Activated T-cell treated with anti-CD3 and anti-CD28 coated beads, Interleukin-2, amount 50 U/mL, for 72 hours (primary cell): ENCODE data around the gene EPHB2. TPM values are rescaled to one million over a fixed set of nuclear protein-coding genes. Genes with fewer than 3 reads are reported as not detected.

Experiments used
- ATAC-seq, 2 donors: fragments of 150-1000 bp; cut with Tn5 transposase; replicated peaks in 1 of 2; 2 replicates each; pipeline ENCODE4 v1.10.0; 2021; ENCODE audit warnings: moderate library complexity in 2 of 2, mild to moderate bottlenecking in 1 of 2
- DNase-seq, 2 donors: peaks; one replicate each; pipeline ENCODE4 v3.0.0; 2021 to 2022; ENCODE audit warnings: mixed read lengths in 1 of 2
- H3K27ac Mint-ChIP-seq: one replicate; pipeline ENCODE4 v1.8.0; 2022; ENCODE audit warnings: mild to moderate bottlenecking, moderate library complexity, mixed read lengths
- H3K27me3 Mint-ChIP-seq: one replicate; pipeline ENCODE4 v1.8.0; 2022; ENCODE audit warnings: low read depth, mixed read lengths
- H3K36me3 Mint-ChIP-seq, 2 donors: one replicate each; pipeline ENCODE4 v1.8.0; 2022; ENCODE audit warnings: mixed read lengths in 2 of 2, mild to moderate bottlenecking in 1 of 2; ENCODE audit not compliant: insufficient read depth in 2 of 2
- H3K4me1 Mint-ChIP-seq: one replicate; pipeline ENCODE4 v1.8.0; 2022; ENCODE audit warnings: low read depth, mixed read lengths
- H3K4me3 Mint-ChIP-seq, 2 donors: one replicate each; pipeline ENCODE4 v1.8.0; 2022; ENCODE audit warnings: mild to moderate bottlenecking in 2 of 2, mixed read lengths in 2 of 2, moderate library complexity in 2 of 2
- H3K9me3 Mint-ChIP-seq, 2 donors: one replicate each; pipeline ENCODE4 v1.8.0; 2022; ENCODE audit warnings: mixed read lengths in 2 of 2
- total RNA-seq, 2 donors: library from RNA; stranded (reverse); gene quantifications; one replicate each; pipeline ENCODE4 v1.2.3, GENCODE V29; 2022

Gene EPHB2
- total RNA-seq, 2 donors from 2014 or later: 0.22 TPM; not detected in 1

DNA sequence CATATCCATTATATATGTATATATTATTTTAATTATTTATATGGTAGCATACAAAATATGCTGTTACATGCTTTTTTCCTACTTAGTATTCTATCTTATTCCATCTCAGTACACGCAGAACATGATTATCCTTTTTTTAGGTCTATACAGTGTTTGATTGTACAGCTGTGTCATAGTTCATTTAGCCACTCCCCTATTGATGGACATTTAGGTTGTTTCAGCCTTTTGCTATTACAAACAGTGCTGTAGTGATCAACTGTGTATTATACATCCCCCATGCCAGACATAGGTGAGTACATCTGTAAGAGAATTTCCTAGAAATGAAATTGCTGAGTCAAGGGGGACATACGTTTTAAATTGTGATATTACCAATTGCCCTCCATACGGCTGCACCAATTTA, 246.4 kb downstream of the EPHB2 start:
- Mint-ChIP-seq H3K36me3 (no peaks in the 10 kb centered on the region), H3K27me3 (peaks cover 16% of the 10 kb centered on the region), H3K4me3 (no peak overlapping the region), H3K27ac (no peak overlapping the region), H3K4me1 (no peaks in the 10 kb centered on the region), H3K9me3 (no peaks in the 10 kb centered on the region)
- no peak for DNase-seq
- ATAC-seq: no peak

DNA sequence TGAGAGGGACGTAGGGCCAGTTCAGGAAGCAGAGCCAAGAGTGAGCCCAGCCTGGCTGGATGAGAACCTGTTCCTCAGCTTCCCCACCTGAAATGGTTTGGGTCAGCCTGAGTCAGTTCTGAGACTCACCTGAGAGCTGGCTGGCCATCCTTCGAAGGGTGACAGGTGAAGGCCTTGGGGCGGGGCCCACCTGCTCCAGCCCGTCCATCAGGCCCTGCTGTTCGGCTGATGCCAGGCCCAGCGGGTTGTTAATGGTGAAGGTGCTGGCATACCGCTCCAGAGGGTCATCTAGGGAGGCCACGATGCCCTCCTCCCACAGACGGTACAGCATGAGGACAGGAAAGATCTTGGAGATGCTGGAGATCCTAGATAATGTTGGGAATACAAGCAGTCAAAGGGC, 247.9 kb downstream of the EPHB2 start:
- ATAC-seq: no peak
- no peaks in the 10 kb centered on the region for H3K36me3 Mint-ChIP-seq
- no peak for DNase-seq
- peaks cover 16% of the 10 kb centered on the region for H3K27me3 Mint-ChIP-seq
- H3K27ac Mint-ChIP-seq: no peak overlapping the region
- H3K9me3 Mint-ChIP-seq: no peaks in the 10 kb centered on the region
- no peak overlapping the region for H3K4me3 Mint-ChIP-seq
- H3K4me1 Mint-ChIP-seq: no peaks in the 10 kb centered on the region

- H3K27ac Mint-ChIP-seq: no peak overlapping the region
- no peaks in the 10 kb centered on the region for H3K36me3 Mint-ChIP-seq
- H3K27me3 Mint-ChIP-seq: peaks cover 4% of the 10 kb centered on the region
These were observed 249.1 kb downstream of the EPHB2 start for GRCh38 chr1:22959545-22960360.

GRCh38 chr1:22962558-22962957, 251.9 kb downstream of the EPHB2 start:
- Mint-ChIP-seq H3K27me3 (peaks cover 9% of the 10 kb centered on the region), H3K36me3 (peaks cover 6% of the 10 kb centered on the region in 2 donors), H3K4me1 (no peaks in the 10 kb centered on the region), H3K27ac (no peak overlapping the region), H3K9me3 (peaks cover 0 to 9% of the 10 kb centered on the region in 2 donors), H3K4me3 (no peak overlapping the region)
- DNase-seq (no peak), ATAC-seq (no peak)

More at GRCh38 chr1:22959545-22960360, 249.1 kb downstream of the EPHB2 start:
- H3K4me1 Mint-ChIP-seq: no peaks in the 10 kb centered on the region
- ATAC-seq (no peak), DNase-seq (no peak)
- no peaks in the 10 kb centered on the region for H3K9me3 Mint-ChIP-seq
- no peak overlapping the region for H3K4me3 Mint-ChIP-seq

DNA sequence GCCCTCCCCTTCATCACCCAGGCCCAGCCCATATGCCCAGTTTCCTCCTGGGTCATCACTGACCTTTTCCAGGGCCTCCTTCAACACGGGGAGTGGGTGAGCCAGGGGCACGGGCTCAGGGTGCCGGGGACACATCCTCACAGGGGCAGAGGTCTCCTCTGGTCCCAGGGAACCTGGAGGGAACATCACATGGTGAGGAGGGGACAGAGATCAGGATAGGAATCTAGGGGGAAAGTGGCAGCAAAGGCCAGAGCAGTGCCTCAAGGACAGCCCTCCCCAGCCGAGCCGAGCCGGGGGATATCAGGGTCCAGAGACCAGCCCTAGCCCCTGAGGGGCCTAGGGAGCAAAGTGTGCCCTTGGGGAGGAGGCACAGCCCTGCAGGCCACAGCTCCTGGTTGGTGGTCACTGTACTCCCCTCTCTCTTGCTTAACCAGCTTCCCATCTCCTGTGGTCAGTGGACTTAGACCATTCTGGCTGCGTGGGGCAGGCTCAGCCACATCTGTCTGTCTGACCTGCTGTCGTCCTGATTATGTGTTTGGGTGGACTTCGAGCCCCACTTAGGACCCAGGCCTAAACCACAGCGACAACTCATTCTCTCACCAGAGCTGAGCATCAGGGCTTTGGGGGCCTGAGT, 252.5 kb downstream of the EPHB2 start:
- Mint-ChIP-seq H3K27me3 (peaks cover 14% of the 10 kb centered on the region), H3K4me3 (no peak overlapping the region), H3K4me1 (no peaks in the 10 kb centered on the region), H3K27ac (no peak overlapping the region), H3K36me3 (peaks cover 6% of the 10 kb centered on the region in 2 donors), H3K9me3 (peaks cover 0 to 9% of the 10 kb centered on the region in 2 donors)
- ATAC-seq (no peak), DNase-seq (no peak)

GRCh38 chr1:22966309-22966708, 255.7 kb downstream of the EPHB2 start:
- Mint-ChIP-seq H3K27me3 (peaks cover 44% of the 10 kb centered on the region), H3K9me3 (peaks cover 0 to 9% of the 10 kb centered on the region in 2 donors), H3K4me3 (no peak overlapping the region), H3K4me1 (no peaks in the 10 kb centered on the region), H3K27ac (no peak overlapping the region), H3K36me3 (peaks cover 6% of the 10 kb centered on the region in 2 donors)
- DNase-seq: no peak
- no peak for ATAC-seq

GRCh38 chr1:22967833-22968232, 257.2 kb downstream of the EPHB2 start:
- Mint-ChIP-seq H3K36me3 (peaks cover 6% of the 10 kb centered on the region in 2 donors), H3K9me3 (peaks cover 0 to 9% of the 10 kb centered on the region in 2 donors), H3K27me3 (peaks cover 54% of the 10 kb centered on the region), H3K4me1 (no peaks in the 10 kb centered on the region), H3K4me3 (no peak overlapping the region), H3K27ac (no peak overlapping the region)
- no peak for ATAC-seq
- no peak for DNase-seq

DNA sequence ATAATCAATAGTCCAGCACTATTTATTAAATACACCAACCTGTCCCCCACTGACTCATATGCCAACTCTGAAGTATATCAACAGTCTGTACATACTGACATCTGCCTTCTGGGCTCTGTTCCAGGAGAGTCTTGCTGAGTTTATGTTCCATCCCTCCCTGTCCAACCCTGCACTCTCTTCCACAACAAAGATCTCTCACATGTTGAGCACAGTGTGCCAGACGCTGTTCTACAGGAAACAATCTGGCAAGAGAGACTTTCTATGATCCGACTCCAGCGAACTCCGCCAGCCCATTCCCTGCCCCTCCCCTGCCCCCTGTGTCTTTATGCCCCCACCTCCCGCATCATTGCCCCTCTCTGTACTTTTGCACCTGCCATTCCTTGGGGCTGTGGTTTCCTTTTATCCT, 258.7 kb downstream of the EPHB2 start:
- no peaks in the 10 kb centered on the region for H3K4me1 Mint-ChIP-seq
- H3K36me3 Mint-ChIP-seq: peaks cover 6% of the 10 kb centered on the region in 2 donors
- peaks cover 54% of the 10 kb centered on the region for H3K27me3 Mint-ChIP-seq
- ATAC-seq (no peak), DNase-seq (no peak)
- no peak overlapping the region for H3K4me3 Mint-ChIP-seq
- no peak overlapping the region for H3K27ac Mint-ChIP-seq
- H3K9me3 Mint-ChIP-seq: peaks cover 0 to 9% of the 10 kb centered on the region in 2 donors

DNA sequence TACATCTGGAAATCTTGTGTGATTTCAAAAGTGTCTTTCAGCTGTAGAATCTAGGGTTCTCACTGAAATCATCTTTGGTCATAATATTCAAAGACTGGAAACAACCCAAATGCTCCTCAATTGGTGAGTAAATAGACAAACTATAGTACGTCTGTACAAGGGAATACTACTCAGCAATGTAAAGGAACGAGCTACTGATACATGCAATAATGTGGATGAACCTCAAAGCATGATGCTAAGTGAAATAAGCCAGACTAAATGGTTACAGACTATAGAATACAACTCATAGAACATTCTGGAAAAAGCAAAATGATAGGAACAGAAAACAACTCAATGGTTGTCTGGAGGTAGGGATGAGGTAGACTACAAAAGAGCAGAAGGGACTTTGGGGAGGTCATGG, 259.5 kb downstream of the EPHB2 start:
- Mint-ChIP-seq H3K9me3 (peaks cover 0 to 9% of the 10 kb centered on the region in 2 donors), H3K4me3 (no peak overlapping the region), H3K27me3 (peaks cover 54% of the 10 kb centered on the region), H3K27ac (no peak overlapping the region), H3K36me3 (peaks cover 6% of the 10 kb centered on the region in 2 donors), H3K4me1 (no peaks in the 10 kb centered on the region)
- no peak for DNase-seq
- no peak for ATAC-seq

Other genes with a start within 250 kb of the EPHB2 start
- gene EPHA8, start 147.3 kb upstream of the EPHB2 start, total RNA-seq: not detected
- not detected for gene C1QA, start 74.2 kb upstream of the EPHB2 start, total RNA-seq
- gene C1QC, start 67.2 kb upstream of the EPHB2 start, total RNA-seq: not detected
- gene C1QB, start 57.6 kb upstream of the EPHB2 start, total RNA-seq: not detected